ENCODE results near the gene RSRC1. TPM values are rescaled to one million over a fixed set of nuclear protein-coding genes. Genes with fewer than 3 reads are reported as not detected.

The RSRC1 gene
- total and polyA plus RNA-seq, 2 of the 13 experiments (the other 11 are each of a cell fraction or from before 2014, with no cell fraction given), result 4.9 to 63.0 TPM

DNA sequence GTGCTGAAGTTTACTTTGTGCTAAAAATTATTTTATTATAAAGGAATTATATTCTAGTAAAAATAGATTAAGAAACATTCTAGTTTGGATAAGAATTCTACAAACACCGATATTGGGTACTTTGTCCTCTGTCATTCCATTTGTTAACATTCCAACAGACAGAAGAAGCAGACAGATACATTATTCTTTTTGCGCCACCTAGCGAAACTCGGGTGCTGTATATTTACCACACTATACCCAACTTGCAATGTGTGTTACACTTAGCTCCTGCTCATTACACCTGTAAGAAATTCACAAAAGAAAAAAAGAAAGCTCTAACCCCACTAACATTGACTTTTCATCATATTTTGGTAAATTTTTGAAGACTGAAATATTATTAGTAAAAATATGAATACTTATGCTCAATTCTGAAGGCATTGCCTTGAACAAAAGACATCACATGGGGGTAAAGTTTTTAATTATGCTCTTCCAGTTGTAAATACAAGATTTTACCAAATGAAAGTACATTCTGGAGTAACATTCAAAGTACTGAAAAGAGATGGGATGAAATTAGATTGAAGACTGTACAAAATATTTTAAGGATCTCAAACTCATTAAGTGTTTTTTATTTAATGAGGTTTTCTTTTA is 324.6 kb downstream of the RSRC1 start (continued):
- TF ChIP-seq ZNF317 (CRISPR knock-in tag; IDR thresholded peaks at IDR 0.05), result peak; percentile 50; the same call in 1 of the 2 replicates
- TF ChIP-seq SMC3 (IDR thresholded peaks at IDR 0.05; ENCODE audit: low read length), result peak; percentile 89
- no peak; the same call in 1 of the 2 replicates for TF ChIP-seq ZMYM4 (CRISPR knock-in tag; IDR thresholded peaks at IDR 0.05)
- TF ChIP-seq HOMEZ (CRISPR knock-in tag; IDR thresholded peaks at IDR 0.05; ENCODE audit: low read depth), result peak; percentile 66; the same call in 1 of the 2 replicates
- peak; percentile 90 for TF ChIP-seq TEAD3 (CRISPR knock-in tag; optimal IDR thresholded peaks at IDR 0.05; ENCODE audit: borderline replicate concordance)
- TF ChIP-seq XBP1 (CRISPR knock-in tag; IDR thresholded peaks at IDR 0.05), result no peak

GRCh38 chr3:158443632-158444031 is 333.7 kb downstream of the RSRC1 start:
- ATAC-seq, result no peak
- Histone ChIP-seq H3K4me1 (ENCODE audit: insufficient read depth, low read length) (no peaks in the 10 kb centered on the region), H3K4me2 (ENCODE audit: low read depth, low read length) (no peak overlapping the region), H3K9me3 (ENCODE audit: low read length) (no peaks in the 10 kb centered on the region), H2AFZ (ENCODE audit: low read length) (no peak overlapping the region), H3K79me2 (ENCODE audit: insufficient read depth, low read length) (no peaks in the 10 kb centered on the region), H3K9ac (ENCODE audit: insufficient read depth, low read depth, low read length) (no peak overlapping the region), H3K4me3 (replicated peaks in 1 of 3; ENCODE audit: insufficient read depth in 1 of 3, low read depth in 2 of 3, low read length in 3 of 3) (no peak overlapping the region), H3K27me3 (ENCODE audit: control insufficient read depth in 1 of 2, insufficient read depth in 2 of 2, low read length in 2 of 2) (no peaks in the 10 kb centered on the region), H3K27ac (ENCODE audit: extremely low read length, insufficient read depth, low read length) (no peak overlapping the region), H4K20me1 (ENCODE audit: insufficient read depth, low read length) (no peaks in the 10 kb centered on the region), H3K36me3 (replicated peaks in 1 of 2; ENCODE audit: control insufficient read depth in 1 of 2, insufficient read depth in 2 of 2, low read length in 2 of 2) (no peaks in the 10 kb centered on the region; a peak in 1 of 5 replicates)
- WGBS (ENCODE audit: low lambda C conversion rate), result 88% methylated on average over 1 of the region's 1 CpG
- BruUV-seq (replicated peaks), result no TSS peak
- DNase-seq (ENCODE audit: low spot score), result no peak
- ChIA-PET POLR2A (no interaction called here), CTCF (ENCODE audit: low intra/inter-chr PET ratio, low total read pairs) (no interaction called here)
- intact Hi-C loops (cut with micrococcal nuclease; ENCODE audit: unreplicated experiment), result no loop called here
- FAIRE-seq, result no peak
- in situ Hi-C loops (cut with HindIII; ENCODE audit: extremely low pct_ligation_motif_present, low pct_unique_long_range_greater_than_20kb), result no loop called here
- no peak for TF ChIP-seq ZNF530 (CRISPR knock-in tag; IDR thresholded peaks at IDR 0.05; ENCODE audit: low read depth)
- no peak for TF ChIP-seq TAF15 (IDR thresholded peaks at IDR 0.05; ENCODE audit: low read depth, low read length, poor library complexity, severe bottlenecking)
- TF ChIP-seq, protein P1, sequence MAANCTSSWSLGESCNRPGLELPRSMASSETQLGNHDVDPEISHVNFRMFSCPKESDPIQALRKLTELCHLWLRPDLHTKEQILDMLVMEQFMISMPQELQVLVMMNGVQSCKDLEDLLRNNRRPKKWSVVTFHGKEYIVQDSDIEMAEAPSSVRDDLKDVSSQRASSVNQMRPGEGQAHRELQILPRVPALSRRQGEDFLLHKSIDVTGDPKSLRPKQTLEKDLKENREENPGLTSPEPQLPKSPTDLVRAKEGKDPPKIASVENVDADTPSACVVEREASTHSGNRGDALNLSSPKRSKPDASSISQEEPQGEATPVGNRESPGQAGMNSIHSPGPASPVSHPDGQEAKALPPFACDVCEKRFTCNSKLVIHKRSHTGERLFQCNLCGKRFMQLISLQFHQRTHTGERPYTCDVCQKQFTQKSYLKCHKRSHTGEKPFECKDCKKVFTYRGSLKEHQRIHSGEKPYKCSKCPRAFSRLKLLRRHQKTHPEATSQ (CRISPR knock-in tag; IDR thresholded peaks at IDR 0.05; ENCODE audit: borderline replicate concordance), result no peak
- TF ChIP-seq SAFB2 (CRISPR knock-in tag; IDR thresholded peaks at IDR 0.05; ENCODE audit: borderline replicate concordance, low read depth), result no peak
- TF ChIP-seq AGO1 (IDR thresholded peaks at IDR 0.05; ENCODE audit: low read depth, low read length, poor library complexity, severe bottlenecking), result no peak

Data from HepG2 (cell line).